HL-60 (cell line): ENCODE measurements around the gene INHBE.

Experiments
- DNase-seq, 2 experiments: peaks; one replicate each; pipeline ENCODE4 v3.0.0-alpha.2; 2010 to 2020; ENCODE audit warnings: low read depth in 1 of 2, low spot score in 1 of 2
- H3K27ac ChIP-seq: fragments of 250-450 bp; sonication (Bioruptor Pico); replicated peaks from 2 replicates; pipeline ENCODE4 v1.5.1; 2020; ENCODE audit warnings: mild to moderate bottlenecking, moderate library complexity
- H3K27me3 ChIP-seq: fragments of 250-450 bp; sonication (Bioruptor Pico); 2 replicates; pipeline ENCODE4 v1.5.1; 2021; ENCODE audit warnings: mild to moderate bottlenecking, moderate library complexity; ENCODE audit not compliant: insufficient read depth, poor library complexity, severe bottlenecking
- H3K4me3 ChIP-seq: replicated peaks from 2 replicates; pipeline ENCODE4 v1.5.1; 2011; ENCODE audit warnings: mild to moderate bottlenecking, control low read depth, low read length; ENCODE audit not compliant: insufficient read depth
- CTCF ChIP-seq: IDR thresholded peaks from one replicate; pipeline ENCODE4 v1.5.1; 2011; ENCODE audit warnings: low read length, control low read depth, inconsistent platforms; ENCODE audit not compliant: insufficient read depth
- GABPA ChIP-seq: IDR thresholded peaks from 2 replicates; pipeline ENCODE4 v1.6.1; 2012; ENCODE audit warnings: low read depth
- POLR2AphosphoS5 ChIP-seq: IDR thresholded peaks from 2 replicates; pipeline ENCODE4 v1.6.1; 2012; ENCODE audit warnings: low read depth
- REST ChIP-seq: IDR thresholded peaks from 2 replicates; pipeline ENCODE4 v1.6.1; 2012; ENCODE audit warnings: low read depth; ENCODE audit not compliant: insufficient replicate concordance
- SPI1 ChIP-seq: IDR thresholded peaks from 2 replicates; pipeline ENCODE4 v1.6.1; 2012; ENCODE audit warnings: low read depth, mild to moderate bottlenecking, borderline replicate concordance

Gene INHBE

DNA sequence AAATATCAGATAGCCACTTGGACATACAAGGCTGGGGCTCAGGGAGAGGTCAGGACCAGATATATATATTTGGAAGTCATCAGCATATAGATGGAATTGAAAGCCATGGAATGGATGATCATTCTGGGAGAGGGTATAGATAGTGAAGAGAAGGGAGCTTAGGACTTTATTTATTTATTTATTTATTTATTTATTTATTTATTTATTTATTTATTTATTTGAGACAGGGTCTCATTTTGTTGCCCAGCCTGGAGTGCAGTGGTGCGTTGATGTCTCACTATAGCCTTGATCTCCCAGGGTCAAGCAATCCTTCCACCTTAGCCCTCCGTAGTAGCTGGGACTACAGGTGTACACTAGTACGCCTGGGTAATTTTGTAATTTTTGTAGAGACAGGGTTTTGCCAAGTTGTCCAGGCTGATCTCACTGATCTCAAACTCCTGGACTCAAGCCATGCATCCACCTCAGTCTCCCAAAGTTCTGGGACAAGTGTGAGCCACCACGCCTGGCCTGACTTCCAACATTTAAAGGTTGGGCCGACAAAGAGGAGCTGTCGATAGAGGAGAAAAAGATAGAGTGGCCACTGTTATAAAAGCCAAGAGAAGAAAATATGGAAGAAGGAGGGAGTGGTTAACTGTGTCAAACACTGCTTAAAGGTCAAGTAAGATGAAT lies 8.7 kb upstream of the INHBE start:
- no peak overlapping the region for H3K27ac ChIP-seq
- DNase-seq = no peak
- no peaks in the 10 kb centered on the region for H3K27me3 ChIP-seq
- no peak for TF ChIP-seq SPI1
- TF ChIP-seq CTCF = no peak
- no peak for TF ChIP-seq POLR2AphosphoS5
- TF ChIP-seq GABPA = no peak
- TF ChIP-seq REST = no peak
- H3K4me3 ChIP-seq = no peak overlapping the region

DNA sequence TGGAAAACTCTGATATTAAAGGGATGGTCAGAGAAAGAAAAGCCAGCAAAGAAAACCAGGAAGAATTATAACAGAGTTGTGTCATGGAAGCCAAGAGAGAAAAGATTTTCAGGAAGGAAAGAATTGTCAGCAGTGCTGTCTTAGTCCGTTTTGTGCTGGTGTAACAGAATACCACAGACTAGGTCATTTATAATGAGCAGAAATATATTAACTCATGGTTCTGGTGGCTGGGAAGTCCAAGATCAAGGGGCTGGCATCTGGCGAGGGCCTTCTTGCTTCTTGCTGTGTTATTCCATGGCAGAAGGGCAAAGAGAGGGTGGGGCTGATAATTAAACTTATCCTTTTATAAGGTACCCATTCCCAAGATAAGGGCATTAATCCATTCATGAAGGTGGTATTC lies 6.4 kb upstream of the INHBE start:
- no peak for TF ChIP-seq REST
- TF ChIP-seq CTCF = no peak
- TF ChIP-seq POLR2AphosphoS5 = no peak
- TF ChIP-seq GABPA = no peak
- TF ChIP-seq SPI1 = no peak
- Histone ChIP-seq H3K4me3 (no peak overlapping the region), H3K27me3 (no peaks in the 10 kb centered on the region), H3K27ac (no peak overlapping the region)
- DNase-seq = no peak

DNA sequence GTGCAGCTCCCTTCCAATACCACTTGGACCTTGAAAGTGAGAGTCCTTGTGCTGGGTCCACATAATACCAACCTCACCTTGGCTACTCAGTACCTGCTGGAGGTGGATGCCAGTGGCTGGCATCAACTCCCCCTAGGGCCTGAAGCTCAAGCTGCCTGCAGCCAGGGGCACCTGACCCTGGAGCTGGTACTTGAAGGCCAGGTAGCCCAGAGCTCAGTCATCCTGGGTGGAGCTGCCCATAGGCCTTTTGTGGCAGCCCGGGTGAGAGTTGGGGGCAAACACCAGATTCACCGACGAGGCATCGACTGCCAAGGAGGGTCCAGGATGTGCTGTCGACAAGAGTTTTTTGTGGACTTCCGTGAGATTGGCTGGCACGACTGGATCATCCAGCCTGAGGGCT lies 5.7 kb upstream of the INHBE start:
- TF ChIP-seq SPI1 (no peak), CTCF (no peak), POLR2AphosphoS5 (no peak), GABPA (no peak), REST (no peak)
- Histone ChIP-seq H3K27ac (no peak overlapping the region), H3K4me3 (no peak overlapping the region), H3K27me3 (no peaks in the 10 kb centered on the region)
- DNase-seq = no peak
